CD4-positive, alpha-beta T cell treated with Interleukin-21 for 1 hour (primary cell): ENCODE data around the gene DNAJC22.
"Not testable (repeated sequence)": the region's sequence is repeated elsewhere in the genome, so short reads cannot be mapped to it uniquely, and the experiment has no call there.

ENCODE experiments used
- DNase-seq: peaks from one replicate; pipeline ENCODE4 v3.0.0-alpha.2; 2020

Gene DNAJC22

GRCh38 chr12:49377386-49377785 is 30.7 kb downstream of the DNAJC22 start:
- DNase-seq, result no peak

GRCh38 chr12:49380184-49380583 is 33.5 kb downstream of the DNAJC22 start:
- not testable (repeated sequence) for DNase-seq

- peak; percentile 63 for DNase-seq
Observed at GRCh38 chr12:49388682-49389386, 42.1 kb downstream of the DNAJC22 start.

- DNase-seq, result no peak
Observed at GRCh38 chr12:49389387-49389703, 42.7 kb downstream of the DNAJC22 start.

- no peak for DNase-seq
Observed at GRCh38 chr12:49397000-49397399, 50.3 kb downstream of the DNAJC22 start.

GRCh38 chr12:49400304-49400703 is 53.6 kb downstream of the DNAJC22 start:
- DNase-seq, result no peak
